ENCODE measurements around the gene AIG1. TPM values are rescaled to one million over a fixed set of nuclear protein-coding genes. Genes with fewer than 3 reads are reported as not detected.

The AIG1 gene
- total RNA-seq, 1 donor from 2014 or later: 37.1 TPM

GRCh38 chr6:143196525-143197225 lies 136.0 kb downstream of the AIG1 start:
- H3K9me3 Mint-ChIP-seq: no peaks in the 10 kb centered on the region
- no peaks in the 10 kb centered on the region for H3F3A ChIP-seq (ENCODE audit: low read depth)
- no peaks in the 10 kb centered on the region for H3K27me3 ChIP-seq
- no peak overlapping the region for H3K9ac ChIP-seq
- peak; percentile 5 for DNase-seq (ENCODE audit: low spot score)
- no peak overlapping the region for H3K4me3 ChIP-seq
- H3K36me3 ChIP-seq: no peaks in the 10 kb centered on the region
- H4K20me1 ChIP-seq (ENCODE audit: low read depth): no peaks in the 10 kb centered on the region
- H3K79me2 ChIP-seq (ENCODE audit: low read depth): no peaks in the 10 kb centered on the region
- H3K4me2 ChIP-seq: no peak overlapping the region
- no peak overlapping the region for H3K4me3 Mint-ChIP-seq
- no peak overlapping the region for H2AFZ ChIP-seq (replicated peaks)
- no peaks in the 10 kb centered on the region for H3K27me3 Mint-ChIP-seq (ENCODE audit: insufficient read depth, low read depth)
- H3K4me1 Mint-ChIP-seq: peaks cover 12% of the 10 kb centered on the region
- H3K9me3 ChIP-seq (ENCODE audit: low read depth): no peaks in the 10 kb centered on the region
- H3K36me3 Mint-ChIP-seq: no peaks in the 10 kb centered on the region
- no peak overlapping the region for H3K27ac ChIP-seq
- TF ChIP-seq EZH2phosphoT487 (IDR thresholded peaks at IDR 0.05) (no peak), CTCF (IDR thresholded peaks at IDR 0.05) (no peak), EZH2 (IDR thresholded peaks at IDR 0.05) (no peak)
- no peaks in the 10 kb centered on the region for H3K4me1 ChIP-seq
- H3K27ac Mint-ChIP-seq: no peak overlapping the region

GRCh38 chr6:143197377-143197776 lies 136.7 kb downstream of the AIG1 start:
- Histone ChIP-seq H3K36me3 (no peaks in the 10 kb centered on the region), H2AFZ (replicated peaks) (no peak overlapping the region), H3F3A (ENCODE audit: low read depth) (no peaks in the 10 kb centered on the region), H3K4me1 (no peaks in the 10 kb centered on the region), H3K27me3 (no peaks in the 10 kb centered on the region), H3K79me2 (ENCODE audit: low read depth) (no peaks in the 10 kb centered on the region), H3K9me3 (ENCODE audit: low read depth) (no peaks in the 10 kb centered on the region), H4K20me1 (ENCODE audit: low read depth) (no peaks in the 10 kb centered on the region), H3K9ac (no peak overlapping the region), H3K4me3 (no peak overlapping the region), H3K27ac (no peak overlapping the region), H3K4me2 (no peak overlapping the region)
- H3K36me3 Mint-ChIP-seq: no peaks in the 10 kb centered on the region
- H3K4me1 Mint-ChIP-seq: peaks cover 12% of the 10 kb centered on the region
- no peaks in the 10 kb centered on the region for H3K9me3 Mint-ChIP-seq
- no peak overlapping the region for H3K27ac Mint-ChIP-seq
- DNase-seq (ENCODE audit: low spot score): no peak
- no peak for TF ChIP-seq EZH2phosphoT487 (IDR thresholded peaks at IDR 0.05)
- no peak for TF ChIP-seq CTCF (IDR thresholded peaks at IDR 0.05)
- TF ChIP-seq EZH2 (IDR thresholded peaks at IDR 0.05): no peak
- H3K27me3 Mint-ChIP-seq (ENCODE audit: insufficient read depth, low read depth): no peaks in the 10 kb centered on the region
- no peak overlapping the region for H3K4me3 Mint-ChIP-seq

GRCh38 chr6:143198312-143198711 lies 137.6 kb downstream of the AIG1 start:
- Mint-ChIP-seq H3K4me3 (no peak overlapping the region), H3K36me3 (no peaks in the 10 kb centered on the region), H3K27ac (no peak overlapping the region), H3K27me3 (ENCODE audit: insufficient read depth, low read depth) (no peaks in the 10 kb centered on the region), H3K9me3 (no peaks in the 10 kb centered on the region), H3K4me1 (peaks cover 12% of the 10 kb centered on the region)
- no peaks in the 10 kb centered on the region for H3K4me1 ChIP-seq
- H3K9ac ChIP-seq: no peak overlapping the region
- no peak overlapping the region for H3K27ac ChIP-seq
- no peaks in the 10 kb centered on the region for H3K79me2 ChIP-seq (ENCODE audit: low read depth)
- H4K20me1 ChIP-seq (ENCODE audit: low read depth): no peaks in the 10 kb centered on the region
- no peaks in the 10 kb centered on the region for H3K27me3 ChIP-seq
- no peak overlapping the region for H3K4me2 ChIP-seq
- H3F3A ChIP-seq (ENCODE audit: low read depth): no peaks in the 10 kb centered on the region
- no peaks in the 10 kb centered on the region for H3K36me3 ChIP-seq
- DNase-seq (ENCODE audit: low spot score): no peak
- no peak for TF ChIP-seq EZH2phosphoT487 (IDR thresholded peaks at IDR 0.05)
- TF ChIP-seq CTCF (IDR thresholded peaks at IDR 0.05): no peak
- no peak for TF ChIP-seq EZH2 (IDR thresholded peaks at IDR 0.05)
- H2AFZ ChIP-seq (replicated peaks): no peak overlapping the region
- H3K4me3 ChIP-seq: no peak overlapping the region
- H3K9me3 ChIP-seq (ENCODE audit: low read depth): no peaks in the 10 kb centered on the region
